Brain microvascular endothelial cell (primary cell): ENCODE measurements around the gene CFAP46.

Experiments
- DNase-seq: peaks from one replicate; pipeline ENCODE4 v3.0.0-alpha.2; 2020
- H3K27ac ChIP-seq: fragments of 250-450 bp; sonication (Bioruptor Pico); 2 replicates; pipeline ENCODE4 v1.5.1; 2020; ENCODE audit warnings: mild to moderate bottlenecking, moderate library complexity
- H3K27me3 ChIP-seq: fragments of 250-450 bp; sonication (Bioruptor Pico); replicated peaks from 2 replicates; pipeline ENCODE4 v1.5.1; 2020; ENCODE audit warnings: mild to moderate bottlenecking
- H3K36me3 ChIP-seq: fragments of 250-450 bp; sonication (Bioruptor Pico); replicated peaks from 2 replicates; pipeline ENCODE4 v1.5.1; 2020; ENCODE audit warnings: mild to moderate bottlenecking
- H3K4me3 ChIP-seq: 2 replicates; pipeline ENCODE4 v1.5.1; 2011; ENCODE audit warnings: low read depth, mild to moderate bottlenecking, control low read depth, low read length, moderate library complexity
- CTCF ChIP-seq: IDR thresholded peaks from 2 replicates; pipeline ENCODE4 v1.5.1; 2011; ENCODE audit warnings: low read depth, mild to moderate bottlenecking, moderate library complexity, low read length, control low read depth, inconsistent platforms; ENCODE audit errors: missing control alignments
- in situ Hi-C: cut with HindIII; loops from 2 replicates; pipeline ENCODE4 v1.10.0; 2017; ENCODE audit warnings: low sequenced_read_pairs, low pct_ligation_motif_present

The CFAP46 gene

DNA sequence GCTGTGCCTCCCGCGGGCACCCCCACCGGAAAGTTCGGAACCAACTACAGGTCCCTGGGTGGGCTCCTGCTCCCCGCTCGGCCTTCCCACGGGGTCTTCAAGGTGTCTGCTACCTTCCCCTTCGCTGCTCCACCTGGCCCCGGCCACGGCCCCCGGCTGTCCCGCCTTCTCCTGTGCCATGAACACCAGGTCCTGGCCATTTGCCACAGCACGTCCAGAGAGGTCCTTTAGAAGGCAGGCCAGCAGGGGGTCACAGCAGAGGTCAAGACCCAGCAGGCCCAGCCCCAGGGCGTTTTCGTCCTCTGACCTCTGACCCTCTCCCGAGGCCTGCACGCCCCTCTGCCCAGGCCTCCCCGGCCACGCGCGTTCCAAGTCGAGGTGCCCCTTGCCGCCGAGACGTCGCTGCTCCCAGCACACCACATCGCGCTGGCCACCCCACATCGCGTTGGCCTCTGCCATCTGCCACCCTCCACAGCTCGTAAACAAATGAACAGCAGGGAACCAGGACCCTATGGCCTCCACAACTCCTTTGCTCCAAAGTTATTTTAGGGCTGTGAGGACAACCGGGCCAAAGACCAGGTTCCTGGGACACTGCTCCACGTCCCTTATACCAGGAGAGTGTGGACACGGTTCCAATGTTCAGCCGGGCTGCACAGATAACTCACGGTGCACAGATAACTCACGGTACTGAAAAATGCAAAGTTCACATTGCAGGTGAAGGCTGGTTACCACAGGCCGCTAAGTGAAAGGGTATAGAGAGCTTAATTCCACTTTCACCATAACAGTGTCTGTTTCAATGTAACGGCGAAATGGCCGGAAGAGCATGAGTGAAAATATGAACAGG is 74.3 kb downstream of the CFAP46 start:
- Histone ChIP-seq H3K27me3 (no peaks in the 10 kb centered on the region), H3K27ac (no peak overlapping the region), H3K4me3 (no peak overlapping the region), H3K36me3 (no peaks in the 10 kb centered on the region)
- no peak for TF ChIP-seq CTCF
- in situ Hi-C loops = no loop called here
- no peak for DNase-seq

DNA sequence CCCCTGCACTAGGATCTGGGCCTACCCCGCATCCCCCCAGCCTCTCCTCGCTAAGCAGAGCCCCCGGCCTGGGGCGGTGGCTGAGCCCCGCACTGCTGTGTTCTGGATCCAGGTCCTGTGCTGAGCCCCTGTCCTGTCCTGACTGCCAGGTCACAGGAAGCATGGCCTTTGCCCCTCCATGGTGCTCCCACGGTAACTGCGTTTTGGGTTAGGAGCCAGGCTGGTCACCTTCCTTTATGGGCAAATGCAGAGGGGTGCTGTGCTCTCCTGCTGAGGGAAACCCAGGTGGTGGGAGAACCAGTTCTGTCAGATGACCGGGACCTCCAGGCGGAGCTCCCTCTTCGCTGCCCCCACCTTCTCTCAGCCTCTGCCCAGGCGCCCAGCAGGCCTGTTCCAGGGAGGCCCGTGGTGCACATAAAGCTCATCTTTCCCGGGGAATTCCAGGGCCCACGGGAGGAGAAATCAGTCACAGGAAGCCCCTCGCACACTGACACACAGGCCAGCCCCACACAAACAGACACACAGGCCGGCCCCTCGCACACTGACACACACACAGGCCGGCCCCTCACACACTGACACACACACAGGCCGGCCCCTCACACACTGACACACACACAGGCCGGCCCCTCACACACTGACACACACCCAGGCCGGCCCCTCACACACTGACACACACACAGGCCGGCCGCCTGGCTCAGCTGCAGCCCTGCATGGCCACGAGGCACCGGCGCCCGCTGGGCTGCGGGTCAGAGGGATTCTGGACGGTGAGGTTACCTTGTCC is 75.6 kb downstream of the CFAP46 start:
- H3K36me3 ChIP-seq = no peaks in the 10 kb centered on the region
- no peak for DNase-seq
- H3K27me3 ChIP-seq = no peaks in the 10 kb centered on the region
- no peak for TF ChIP-seq CTCF
- in situ Hi-C loops = no loop called here
- H3K4me3 ChIP-seq = no peak overlapping the region
- H3K27ac ChIP-seq = no peak overlapping the region

DNA sequence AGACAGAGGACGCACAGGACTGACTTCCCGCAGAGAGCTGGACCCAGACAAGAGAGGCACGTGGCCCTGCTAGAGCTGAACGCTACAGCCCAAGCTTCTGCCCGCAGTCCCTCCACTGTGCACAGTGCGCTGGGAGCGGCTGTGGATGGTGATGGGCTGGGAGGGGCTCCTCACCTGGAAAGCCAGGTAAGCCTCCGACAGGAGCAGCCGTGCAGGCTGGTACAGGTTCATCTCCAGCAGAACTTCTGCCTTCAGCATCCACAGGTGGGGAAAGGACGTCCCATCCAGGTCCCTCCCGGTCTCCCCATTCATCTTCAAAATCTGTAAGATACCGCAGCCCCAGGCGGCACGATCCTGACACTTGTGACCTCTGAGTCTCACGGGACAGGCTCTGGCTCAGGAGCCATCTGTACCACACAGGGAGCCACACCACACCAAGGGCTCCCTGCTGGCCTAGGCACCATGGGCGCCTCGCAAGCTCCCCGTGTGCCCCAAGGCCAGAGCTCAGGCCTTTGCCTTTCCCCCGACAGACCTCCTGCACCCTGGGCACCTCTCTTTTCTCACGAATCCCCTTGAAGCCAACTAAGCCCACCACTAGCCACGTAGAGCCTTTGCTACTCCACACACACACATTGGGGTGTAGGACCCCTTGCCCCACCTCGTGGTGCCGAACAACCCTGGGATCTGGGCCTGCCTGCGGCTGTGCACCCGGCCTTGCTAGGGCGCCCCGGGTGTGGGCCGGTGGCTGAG is 76.3 kb downstream of the CFAP46 start:
- no peak overlapping the region for H3K4me3 ChIP-seq
- no peaks in the 10 kb centered on the region for H3K36me3 ChIP-seq
- no peak for DNase-seq
- no peak overlapping the region for H3K27ac ChIP-seq
- in situ Hi-C loops = no loop called here
- TF ChIP-seq CTCF = no peak
- no peaks in the 10 kb centered on the region for H3K27me3 ChIP-seq

- DNase-seq = no peak
- no peak overlapping the region for H3K4me3 ChIP-seq
- H3K27me3 ChIP-seq = no peaks in the 10 kb centered on the region
- H3K27ac ChIP-seq = no peak overlapping the region
- TF ChIP-seq CTCF = no peak
- H3K36me3 ChIP-seq = no peaks in the 10 kb centered on the region
- in situ Hi-C loops = no loop called here
Observed at GRCh38 chr10:132865171-132865631, 77.2 kb downstream of the CFAP46 start.

DNA sequence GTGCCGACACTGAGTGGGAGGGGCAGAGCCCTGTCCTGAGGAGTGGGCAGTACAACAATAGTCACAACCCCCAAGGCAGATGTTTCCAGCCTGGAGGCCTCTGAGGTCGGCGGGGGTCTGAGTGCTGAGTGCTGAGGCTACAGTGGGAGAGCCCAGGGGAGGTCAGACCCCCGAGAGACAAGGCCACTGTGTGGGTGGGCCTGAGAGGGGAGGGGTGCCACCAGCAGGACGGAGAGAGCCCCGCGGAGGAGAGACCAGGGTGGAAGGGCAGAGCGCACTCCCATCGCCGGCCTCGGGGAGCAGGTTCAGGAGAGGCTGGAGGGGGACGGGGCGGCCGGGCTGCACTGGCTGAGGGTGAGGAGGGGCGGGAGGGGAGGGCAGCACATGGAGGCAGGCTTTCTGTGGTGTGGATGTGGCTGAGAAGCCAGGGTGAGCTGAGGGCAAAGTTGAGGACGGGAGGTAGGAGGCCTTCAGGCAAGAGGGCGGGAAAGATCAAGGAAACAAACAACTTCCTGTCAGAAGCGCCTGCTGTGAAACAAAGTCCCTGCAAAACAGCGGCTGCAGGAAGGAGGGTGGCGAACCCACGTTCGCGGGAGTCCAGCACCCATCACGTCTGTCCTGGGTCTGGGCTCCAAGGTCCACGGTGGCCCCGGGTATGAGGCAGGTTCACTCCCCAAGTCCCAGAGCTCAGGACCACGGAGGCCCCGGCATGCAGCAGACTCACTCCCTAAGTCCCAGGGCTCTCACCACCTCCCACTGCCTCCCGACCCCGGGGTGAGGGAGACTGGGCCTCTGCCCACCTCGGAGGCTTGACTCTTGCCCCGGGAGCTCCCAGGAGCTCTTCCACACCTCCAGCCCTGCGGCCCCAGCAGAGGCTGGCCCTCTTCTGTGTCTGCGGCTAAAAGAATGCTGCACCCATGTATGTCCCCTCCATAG is 79.6 kb downstream of the CFAP46 start:
- in situ Hi-C loops = no loop called here
- no peak overlapping the region for H3K4me3 ChIP-seq
- H3K27me3 ChIP-seq = no peaks in the 10 kb centered on the region
- no peak overlapping the region for H3K27ac ChIP-seq
- DNase-seq = no peak
- no peak for TF ChIP-seq CTCF
- no peaks in the 10 kb centered on the region for H3K36me3 ChIP-seq
